Activated effector memory CD4-positive, alpha-beta T cell treated with anti-CD3 and anti-CD28 coated beads, Interleukin-2, amount 50 U/mL, for 16 hours (primary cell): ENCODE data around the gene UTP11.

Experiments
- DNase-seq: peaks from one replicate; pipeline ENCODE4 v3.0.0-alpha.2; 2020

Gene UTP11

GRCh38 chr1:38046884-38047602 is 34.5 kb downstream of the UTP11 start:
- peak; percentile 92 for DNase-seq

- DNase-seq: no peak
These were observed 35.1 kb downstream of the UTP11 start for GRCh38 chr1:38047603-38048141.

- no peak for DNase-seq
These were observed 38.0 kb downstream of the UTP11 start for GRCh38 chr1:38050397-38051078.

GRCh38 chr1:38051079-38051543 is 38.6 kb downstream of the UTP11 start:
- no peak for DNase-seq

- no peak for DNase-seq
These were observed 40.3 kb downstream of the UTP11 start for GRCh38 chr1:38052750-38053415.

GRCh38 chr1:38053416-38054091 is 41.0 kb downstream of the UTP11 start:
- DNase-seq: no peak

GRCh38 chr1:38055398-38055797 is 42.9 kb downstream of the UTP11 start:
- DNase-seq: no peak

GRCh38 chr1:38055965-38056364 is 43.4 kb downstream of the UTP11 start:
- no peak for DNase-seq

- DNase-seq: no peak
These were observed 47.2 kb downstream of the UTP11 start for GRCh38 chr1:38059635-38060250.

- DNase-seq: no peak
These were observed 48.0 kb downstream of the UTP11 start for GRCh38 chr1:38060498-38060897.

GRCh38 chr1:38061290-38061689 is 48.8 kb downstream of the UTP11 start:
- DNase-seq: no peak

- DNase-seq: no peak
These were observed 49.4 kb downstream of the UTP11 start for GRCh38 chr1:38061883-38062328.

GRCh38 chr1:38062361-38063288 is 50.1 kb downstream of the UTP11 start:
- no peak for DNase-seq

GRCh38 chr1:38063616-38064015 is 51.1 kb downstream of the UTP11 start:
- DNase-seq: no peak

GRCh38 chr1:38064197-38064903 is 51.8 kb downstream of the UTP11 start:
- DNase-seq: no peak

- DNase-seq: no peak
These were observed 55.9 kb downstream of the UTP11 start for GRCh38 chr1:38068220-38068979.

- no peak for DNase-seq
These were observed 56.4 kb downstream of the UTP11 start for GRCh38 chr1:38068980-38069340.

GRCh38 chr1:38071312-38072256 is 59.0 kb downstream of the UTP11 start:
- no peak for DNase-seq

GRCh38 chr1:38072858-38073257 is 60.3 kb downstream of the UTP11 start:
- no peak for DNase-seq
